Stimulated activated naive B cell treated with anti-CD40 and anti-IgM and Interleukin-4, amounts not matched to agents 10 μg/mL and 1 μg/mL and 100 μg/mL, for 72 hours (primary cell): Measurements from ENCODE around the gene NCBP1.
A peak's percentile ranks its signal among the peaks of the same experiment; 100 is the strongest.
"Not testable (repeated sequence)": the region's sequence is repeated elsewhere in the genome, so short reads cannot be mapped to it uniquely, and the experiment has no call there.

ENCODE experiments used
- ATAC-seq, 2 donors: fragments of 150-1000 bp; cut with Tn5 transposase; replicated peaks; 2 replicates each; pipeline ENCODE4 v1.10.0; 2021; ENCODE audit warnings: moderate library complexity in 1 of 2
- DNase-seq: peaks from one replicate; pipeline ENCODE4 v3.0.0; 2021
- H3K27ac Mint-ChIP-seq: one replicate; pipeline ENCODE4 v1.8.0; 2022; ENCODE audit warnings: mild to moderate bottlenecking, mixed read lengths
- H3K27me3 Mint-ChIP-seq, 2 donors: one replicate each; pipeline ENCODE4 v1.8.0; 2022; ENCODE audit warnings: mixed read lengths in 2 of 2
- H3K36me3 Mint-ChIP-seq, 2 donors: one replicate each; pipeline ENCODE4 v1.8.0; 2022; ENCODE audit warnings: mixed read lengths in 2 of 2, mild to moderate bottlenecking in 1 of 2
- H3K4me1 Mint-ChIP-seq, 2 donors: one replicate each; pipeline ENCODE4 v1.8.0; 2022; ENCODE audit warnings: mixed read lengths in 2 of 2, mild to moderate bottlenecking in 1 of 2
- H3K4me3 Mint-ChIP-seq, 2 donors: one replicate each; pipeline ENCODE4 v1.8.0; 2022; ENCODE audit warnings: mild to moderate bottlenecking in 2 of 2, mixed read lengths in 2 of 2, moderate library complexity in 1 of 2
- H3K9me3 Mint-ChIP-seq, 2 donors: one replicate each; pipeline ENCODE4 v1.8.0; 2022; ENCODE audit warnings: mixed read lengths in 2 of 2, mild to moderate bottlenecking in 1 of 2

Gene NCBP1

GRCh38 chr9:97602430-97602829 is 31.2 kb upstream of the NCBP1 start:
- DNase-seq, result no peak
- no peak for ATAC-seq
- H3K9me3 Mint-ChIP-seq, result no peaks in the 10 kb centered on the region
- peaks cover 5 to 9% of the 10 kb centered on the region in 2 donors for H3K4me1 Mint-ChIP-seq
- no peaks in the 10 kb centered on the region for H3K27me3 Mint-ChIP-seq
- no peak overlapping the region for H3K27ac Mint-ChIP-seq
- H3K36me3 Mint-ChIP-seq, result peaks cover 28 to 56% of the 10 kb centered on the region in 2 donors
- H3K4me3 Mint-ChIP-seq, result no peak overlapping the region

- DNase-seq, result no peak
- Mint-ChIP-seq H3K36me3 (peaks cover 25 to 61% of the 10 kb centered on the region in 2 donors), H3K4me1 (no peaks in the 10 kb centered on the region), H3K27ac (no peak overlapping the region), H3K4me3 (no peak overlapping the region), H3K9me3 (no peaks in the 10 kb centered on the region), H3K27me3 (no peaks in the 10 kb centered on the region)
- ATAC-seq, result no peak
Measured at GRCh38 chr9:97604901-97605645, 28.5 kb upstream of the NCBP1 start.

- Mint-ChIP-seq H3K4me1 (peaks cover 18 to 27% of the 10 kb centered on the region in 2 donors), H3K27ac (no peak overlapping the region)
Measured at GRCh38 chr9:97615439-97616072, 18.1 kb upstream of the NCBP1 start.

GRCh38 chr9:97617939-97618416 is 15.6 kb upstream of the NCBP1 start:
- no peaks in the 10 kb centered on the region for H3K9me3 Mint-ChIP-seq
- H3K4me3 Mint-ChIP-seq, result no peak overlapping the region
- H3K36me3 Mint-ChIP-seq, result peaks cover 35 to 53% of the 10 kb centered on the region in 2 donors
- DNase-seq (no peak), ATAC-seq (peak; percentile 67 to 84)
- H3K4me1 Mint-ChIP-seq, result peaks cover 18 to 27% of the 10 kb centered on the region in 2 donors
- H3K27ac Mint-ChIP-seq, result peak overlapping the region; percentile 33
- no peaks in the 10 kb centered on the region for H3K27me3 Mint-ChIP-seq

More at GRCh38 chr9:97615439-97616072, 18.1 kb upstream of the NCBP1 start:
- ATAC-seq (peak; percentile 34 to 48), DNase-seq (peak; percentile 20)
- H3K9me3 Mint-ChIP-seq, result no peaks in the 10 kb centered on the region
- H3K4me3 Mint-ChIP-seq, result no peak overlapping the region
- H3K27me3 Mint-ChIP-seq, result no peaks in the 10 kb centered on the region
- H3K36me3 Mint-ChIP-seq, result peaks cover 38 to 50% of the 10 kb centered on the region in 2 donors

- H3K27ac Mint-ChIP-seq, ATAC-seq, H3K4me3 Mint-ChIP-seq, DNase-seq, H3K9me3 Mint-ChIP-seq, H3K27me3 Mint-ChIP-seq: not testable (repeated sequence)
- peaks cover 18 to 27% of the 10 kb centered on the region in 2 donors for H3K4me1 Mint-ChIP-seq
- H3K36me3 Mint-ChIP-seq, result peaks cover 41 to 68% of the 10 kb centered on the region in 2 donors
Measured at GRCh38 chr9:97620063-97620462, 13.6 kb upstream of the NCBP1 start.

- not testable (repeated sequence) for H3K27ac Mint-ChIP-seq, H3K9me3 Mint-ChIP-seq, DNase-seq
Measured at GRCh38 chr9:97622483-97622882, 11.1 kb upstream of the NCBP1 start.

GRCh38 chr9:97623946-97624345 is 9.7 kb upstream of the NCBP1 start:
- Mint-ChIP-seq H3K4me3 (no peak overlapping the region), H3K4me1 (peaks cover 5% of the 10 kb centered on the region in 2 donors), H3K36me3 (peaks cover 25 to 48% of the 10 kb centered on the region in 2 donors), H3K27me3 (no peaks in the 10 kb centered on the region), H3K27ac (no peak overlapping the region), H3K9me3 (no peaks in the 10 kb centered on the region)
- ATAC-seq, result no peak
- DNase-seq, result no peak

More at GRCh38 chr9:97622483-97622882, 11.1 kb upstream of the NCBP1 start:
- not testable (repeated sequence) for H3K4me3 Mint-ChIP-seq, ATAC-seq, H3K27me3 Mint-ChIP-seq
- Mint-ChIP-seq H3K4me1 (peaks cover 13 to 19% of the 10 kb centered on the region in 2 donors), H3K36me3 (peaks cover 36 to 60% of the 10 kb centered on the region in 2 donors)

GRCh38 chr9:97625620-97626019 is 8.0 kb upstream of the NCBP1 start:
- ATAC-seq (no peak), DNase-seq (no peak)
- Mint-ChIP-seq H3K4me1 (peaks cover 4 to 13% of the 10 kb centered on the region in 2 donors), H3K4me3 (no peak overlapping the region), H3K27ac (no peak overlapping the region), H3K27me3 (no peaks in the 10 kb centered on the region), H3K36me3 (peaks cover 20 to 49% of the 10 kb centered on the region in 2 donors), H3K9me3 (no peaks in the 10 kb centered on the region)

- Mint-ChIP-seq H3K36me3 (peaks cover 14 to 34% of the 10 kb centered on the region in 2 donors), H3K27ac (no peak overlapping the region), H3K9me3 (no peaks in the 10 kb centered on the region), H3K4me1 (peaks cover 15 to 17% of the 10 kb centered on the region in 2 donors), H3K27me3 (no peaks in the 10 kb centered on the region), H3K4me3 (no peak overlapping the region)
- no peak for DNase-seq
- no peak for ATAC-seq
Measured at GRCh38 chr9:97627624-97628023, 6.0 kb upstream of the NCBP1 start.

- Mint-ChIP-seq H3K27ac (no peak overlapping the region), H3K27me3 (no peaks in the 10 kb centered on the region), H3K36me3 (peaks cover 11 to 27% of the 10 kb centered on the region in 2 donors), H3K4me3 (no peak overlapping the region), H3K4me1 (peaks cover 15 to 17% of the 10 kb centered on the region in 2 donors), H3K9me3 (no peaks in the 10 kb centered on the region)
- DNase-seq, result no peak
- no peak for ATAC-seq
Measured at GRCh38 chr9:97628668-97629067, 5.0 kb upstream of the NCBP1 start.

GRCh38 chr9:97629156-97629555 is 4.5 kb upstream of the NCBP1 start:
- no peak for ATAC-seq
- Mint-ChIP-seq H3K36me3 (peaks cover 16 to 27% of the 10 kb centered on the region in 2 donors), H3K9me3 (no peaks in the 10 kb centered on the region), H3K27me3 (no peaks in the 10 kb centered on the region), H3K27ac (no peak overlapping the region), H3K4me1 (peaks cover 15 to 18% of the 10 kb centered on the region in 2 donors), H3K4me3 (no peak overlapping the region)
- no peak for DNase-seq

- ATAC-seq (no peak), DNase-seq (no peak)
- H3K27ac Mint-ChIP-seq, result no peak overlapping the region
- no peaks in the 10 kb centered on the region for H3K9me3 Mint-ChIP-seq
- peaks cover 13 to 22% of the 10 kb centered on the region in 2 donors for H3K36me3 Mint-ChIP-seq
- H3K4me3 Mint-ChIP-seq, result no peak overlapping the region
- no peaks in the 10 kb centered on the region for H3K27me3 Mint-ChIP-seq
- peaks cover 20 to 33% of the 10 kb centered on the region in 2 donors for H3K4me1 Mint-ChIP-seq
Measured at GRCh38 chr9:97630591-97630990, 3.0 kb upstream of the NCBP1 start.

GRCh38 chr9:97632248-97632984 is 1.2 kb upstream of the NCBP1 start:
- DNase-seq, result peak; percentile 16
- no peaks in the 10 kb centered on the region for H3K27me3 Mint-ChIP-seq
- H3K36me3 Mint-ChIP-seq, result peaks cover 12 to 20% of the 10 kb centered on the region in 2 donors
- peaks cover 28 to 42% of the 10 kb centered on the region in 2 donors for H3K4me1 Mint-ChIP-seq
- ATAC-seq, result peak; percentile 5 to 13
- peak overlapping the region; percentile 97 for H3K27ac Mint-ChIP-seq
- peak overlapping the region; percentile 89 to 92 for H3K4me3 Mint-ChIP-seq
- H3K9me3 Mint-ChIP-seq, result no peaks in the 10 kb centered on the region

GRCh38 chr9:97633859-97634490 is 354 bp downstream of the NCBP1 start:
- no peaks in the 10 kb centered on the region for H3K27me3 Mint-ChIP-seq
- H3K36me3 Mint-ChIP-seq, result peaks cover 14 to 23% of the 10 kb centered on the region in 2 donors
- DNase-seq, result no peak
- peak overlapping the region; percentile 97 for H3K27ac Mint-ChIP-seq
- peak in 1 of 2 donors; percentile 1 for ATAC-seq
- peaks cover 30 to 56% of the 10 kb centered on the region in 2 donors for H3K4me1 Mint-ChIP-seq
- H3K9me3 Mint-ChIP-seq, result no peaks in the 10 kb centered on the region
- H3K4me3 Mint-ChIP-seq, result peak overlapping the region; percentile 89 to 92
